Erythroblast (primary cell): ENCODE results near the gene FUT1.
"Not testable (repeated sequence)": the region's sequence is repeated elsewhere in the genome, so short reads cannot be mapped to it uniquely, and the experiment has no call there.

Experiments
- GATA1 ChIP-seq: IDR thresholded peaks from 2 replicates; pipeline ENCODE4 v1.6.1; 2011; ENCODE audit warnings: low read depth, mild to moderate bottlenecking, control low read depth, low read length, moderate library complexity
- POLR2A ChIP-seq: IDR thresholded peaks from 2 replicates; pipeline ENCODE4 v1.6.1; 2011; ENCODE audit warnings: mild to moderate bottlenecking, low read length

DNA sequence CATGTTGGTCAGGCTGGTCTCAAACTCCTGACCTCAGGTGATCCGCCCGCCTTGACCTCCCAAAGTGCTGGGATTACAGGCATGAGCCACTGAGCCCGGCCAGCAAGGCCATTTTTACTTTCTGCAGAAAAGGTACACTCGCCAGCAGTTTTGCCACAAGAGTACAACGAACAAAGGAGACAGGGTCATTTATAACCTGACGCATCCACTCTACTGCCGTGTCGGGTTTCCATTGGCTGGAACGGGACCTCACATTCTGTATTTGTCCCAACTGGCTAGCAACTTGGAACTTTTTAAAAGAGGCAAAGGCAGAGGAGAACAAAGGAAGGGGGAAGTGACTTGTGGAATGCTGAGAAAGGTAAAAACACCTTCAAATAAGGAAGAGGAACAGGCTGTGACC, 34.9 kb upstream of the FUT1 start:
- not testable (repeated sequence) for TF ChIP-seq POLR2A, GATA1
